ENCODE data around the gene SORBS2. TPM values are rescaled to one million over a fixed set of nuclear protein-coding genes. Genes with fewer than 3 reads are reported as not detected.

The SORBS2 gene
- total RNA-seq, 2 experiments from 2014 or later: not detected

DNA sequence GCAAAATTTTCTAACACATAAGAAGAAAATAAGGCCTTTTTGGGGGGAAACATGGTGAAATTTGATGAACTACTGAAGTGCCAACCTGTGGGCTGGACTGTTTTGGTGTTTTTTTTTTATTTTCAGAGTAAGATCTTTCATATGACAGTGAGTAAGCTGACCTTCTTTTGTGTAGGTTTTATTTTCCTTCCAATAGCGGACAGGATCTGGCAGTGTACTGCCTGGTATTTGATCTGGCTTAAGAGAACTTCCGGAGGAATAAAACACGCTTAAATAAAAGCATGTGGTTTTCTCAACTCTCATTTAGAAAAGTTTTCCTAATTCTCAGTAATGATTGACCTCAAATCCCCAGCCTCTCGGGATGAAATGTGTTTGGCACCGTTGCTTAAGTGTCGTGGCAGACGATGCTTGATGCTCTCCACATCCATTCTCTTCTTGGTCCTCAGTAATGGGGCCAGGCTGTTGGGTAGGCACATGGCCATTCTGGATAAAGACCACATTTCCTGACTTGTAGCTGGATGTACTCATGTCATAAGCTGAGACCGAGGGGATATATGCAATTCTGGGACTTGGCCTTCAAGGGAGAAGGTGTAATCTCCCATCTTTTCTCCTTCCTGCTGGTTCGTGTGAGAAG lies 211.1 kb downstream of the SORBS2 start:
- H3K27ac ChIP-seq (ENCODE audit: low read depth in 1 of 2, low read length in 2 of 2): no peak overlapping the region
- H3K9me3 ChIP-seq (ENCODE audit: control insufficient read depth in 1 of 2, insufficient read depth in 1 of 2, low read length in 2 of 2): no peaks in the 10 kb centered on the region
- TF ChIP-seq, protein P1, sequence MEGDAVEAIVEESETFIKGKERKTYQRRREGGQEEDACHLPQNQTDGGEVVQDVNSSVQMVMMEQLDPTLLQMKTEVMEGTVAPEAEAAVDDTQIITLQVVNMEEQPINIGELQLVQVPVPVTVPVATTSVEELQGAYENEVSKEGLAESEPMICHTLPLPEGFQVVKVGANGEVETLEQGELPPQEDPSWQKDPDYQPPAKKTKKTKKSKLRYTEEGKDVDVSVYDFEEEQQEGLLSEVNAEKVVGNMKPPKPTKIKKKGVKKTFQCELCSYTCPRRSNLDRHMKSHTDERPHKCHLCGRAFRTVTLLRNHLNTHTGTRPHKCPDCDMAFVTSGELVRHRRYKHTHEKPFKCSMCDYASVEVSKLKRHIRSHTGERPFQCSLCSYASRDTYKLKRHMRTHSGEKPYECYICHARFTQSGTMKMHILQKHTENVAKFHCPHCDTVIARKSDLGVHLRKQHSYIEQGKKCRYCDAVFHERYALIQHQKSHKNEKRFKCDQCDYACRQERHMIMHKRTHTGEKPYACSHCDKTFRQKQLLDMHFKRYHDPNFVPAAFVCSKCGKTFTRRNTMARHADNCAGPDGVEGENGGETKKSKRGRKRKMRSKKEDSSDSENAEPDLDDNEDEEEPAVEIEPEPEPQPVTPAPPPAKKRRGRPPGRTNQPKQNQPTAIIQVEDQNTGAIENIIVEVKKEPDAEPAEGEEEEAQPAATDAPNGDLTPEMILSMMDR (IDR thresholded peaks at IDR 0.05): no peak
- H3K27me3 Mint-ChIP-seq: peaks cover 42% of the 10 kb centered on the region
- no peaks in the 10 kb centered on the region for H3K36me3 Mint-ChIP-seq (ENCODE audit: low read depth)
- peaks cover 0 to 4% of the 10 kb centered on the region in 2 experiments for H3K27me3 ChIP-seq (ENCODE audit: control insufficient read depth in 1 of 2, insufficient read depth in 2 of 2, low read length in 2 of 2)
- ATAC-seq (ENCODE audit: poor library complexity): no peak
- ChIA-PET POLR2A (no interaction called here), CTCF (no interaction called here)
- H3K36me3 ChIP-seq (ENCODE audit: insufficient read depth, low read length): no peaks in the 10 kb centered on the region
- H3K27ac Mint-ChIP-seq: no peak overlapping the region
- no peak overlapping the region for H3K4me3 ChIP-seq (ENCODE audit: low read length)
- no peaks in the 10 kb centered on the region for H3K9me3 Mint-ChIP-seq
- H3K4me3 Mint-ChIP-seq: no peak overlapping the region
- H3K4me1 ChIP-seq (ENCODE audit: insufficient read depth, low read length): no peaks in the 10 kb centered on the region
- intact Hi-C loops (cut with DNase I, micrococcal nuclease): no loop called here
- no peak for DNase-seq
- H3K4me1 Mint-ChIP-seq (ENCODE audit: low read depth): no peaks in the 10 kb centered on the region

DNA sequence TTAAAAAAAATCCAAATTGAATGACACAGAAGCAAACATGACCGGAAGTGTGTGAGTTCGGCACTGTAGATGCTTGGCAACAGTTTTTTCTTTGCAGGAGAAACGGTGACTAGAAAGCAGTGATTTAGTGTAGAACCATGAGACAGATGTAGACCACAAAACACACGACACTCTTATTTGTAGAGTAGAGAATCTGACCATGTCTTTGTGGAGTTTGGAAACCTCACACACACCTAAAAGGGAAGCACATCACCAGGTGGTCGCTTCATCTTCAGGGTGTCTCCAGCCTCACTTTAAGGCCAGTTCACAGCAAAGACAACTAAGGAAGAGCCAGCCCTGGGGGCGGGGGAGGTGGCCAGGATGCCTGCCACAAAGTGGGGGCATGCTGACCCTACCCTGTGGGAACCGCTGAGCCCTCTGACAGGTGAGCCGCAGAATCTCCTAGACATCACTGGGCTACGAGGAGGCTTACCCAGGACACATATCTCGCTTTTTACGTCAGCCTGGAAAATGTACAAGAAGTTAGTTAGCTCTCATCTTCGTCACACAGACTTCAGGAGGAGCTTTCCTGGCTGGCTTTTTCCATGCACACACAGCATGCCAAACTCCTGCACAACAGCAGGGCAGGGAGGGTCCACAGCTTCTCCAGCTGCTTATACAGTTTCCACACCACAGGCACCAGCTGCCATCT lies 212.3 kb downstream of the SORBS2 start:
- DNase-seq (no peak), ATAC-seq (ENCODE audit: poor library complexity) (no peak)
- no peaks in the 10 kb centered on the region for H3K9me3 Mint-ChIP-seq
- no peaks in the 10 kb centered on the region for H3K4me1 Mint-ChIP-seq (ENCODE audit: low read depth)
- no peaks in the 10 kb centered on the region for H3K36me3 ChIP-seq (ENCODE audit: insufficient read depth, low read length)
- peaks cover 35% of the 10 kb centered on the region for H3K27me3 Mint-ChIP-seq
- intact Hi-C loops (cut with DNase I, micrococcal nuclease): loop anchor here (2.0 to 10.0 kb wide), 4 partner anchors 62 to 415 kb away; partner anchors contain the start of genes CCDC110 (in 1 of the 2), PDLIM3 (in 1 of the 2) and UFSP2 (in 1 of the 2)
- H3K4me1 ChIP-seq (ENCODE audit: insufficient read depth, low read length): no peaks in the 10 kb centered on the region
- TF ChIP-seq, protein P1 (IDR thresholded peaks at IDR 0.05): no peak
- peaks cover 0 to 4% of the 10 kb centered on the region in 2 experiments for H3K27me3 ChIP-seq (ENCODE audit: control insufficient read depth in 1 of 2, insufficient read depth in 2 of 2, low read length in 2 of 2)
- H3K27ac ChIP-seq (ENCODE audit: low read depth in 1 of 2, low read length in 2 of 2): no peak overlapping the region
- no peaks in the 10 kb centered on the region for H3K9me3 ChIP-seq (ENCODE audit: control insufficient read depth in 1 of 2, insufficient read depth in 1 of 2, low read length in 2 of 2)
- H3K4me3 ChIP-seq (ENCODE audit: low read length): no peak overlapping the region
- ChIA-PET CTCF (no interaction called here), POLR2A (no interaction called here)
- no peak overlapping the region for H3K27ac Mint-ChIP-seq
- no peak overlapping the region for H3K4me3 Mint-ChIP-seq
- no peaks in the 10 kb centered on the region for H3K36me3 Mint-ChIP-seq (ENCODE audit: low read depth)

DNA sequence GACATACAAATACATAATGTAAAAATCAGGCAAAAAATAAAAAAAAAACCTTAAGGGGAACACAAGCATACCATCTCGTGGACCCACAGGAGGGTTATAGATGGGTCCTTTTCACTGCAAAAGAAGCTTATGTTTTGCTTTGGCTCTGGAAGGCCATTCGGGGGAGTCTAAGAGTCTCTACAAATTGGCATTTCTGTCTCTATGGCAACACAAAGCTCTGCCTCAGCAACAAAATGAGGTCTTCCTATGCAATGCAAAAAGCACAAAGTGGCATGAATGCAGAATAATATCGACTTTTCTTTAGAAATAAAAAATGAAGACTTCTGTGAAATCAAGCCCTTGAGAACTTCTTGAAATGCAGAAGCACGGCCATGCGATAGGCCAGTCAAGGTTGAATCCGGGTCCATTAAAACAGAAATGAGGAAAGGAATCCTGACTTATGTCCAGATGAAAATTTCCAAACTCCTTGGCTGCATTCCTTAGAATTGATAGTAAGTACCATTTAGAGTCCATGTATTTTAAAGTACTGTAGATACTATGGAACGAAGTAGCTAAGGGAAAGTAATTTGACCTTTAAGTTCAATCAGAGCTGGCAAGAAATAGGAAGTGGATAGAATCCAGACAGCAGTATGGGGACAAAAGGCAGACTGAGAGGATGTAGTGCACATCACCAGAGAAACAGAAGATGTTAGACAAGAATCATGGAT lies 213.0 kb downstream of the SORBS2 start:
- no peaks in the 10 kb centered on the region for H3K4me1 Mint-ChIP-seq (ENCODE audit: low read depth)

More for the DNA sequence above, 213.0 kb downstream of the SORBS2 start:
- no peaks in the 10 kb centered on the region for H3K9me3 ChIP-seq (ENCODE audit: control insufficient read depth in 1 of 2, insufficient read depth in 1 of 2, low read length in 2 of 2)
- no peak overlapping the region for H3K4me3 ChIP-seq (ENCODE audit: low read length)
- TF ChIP-seq, protein P1 (IDR thresholded peaks at IDR 0.05): no peak
- H3K27me3 ChIP-seq (ENCODE audit: control insufficient read depth in 1 of 2, insufficient read depth in 2 of 2, low read length in 2 of 2): peaks cover 0 to 4% of the 10 kb centered on the region in 2 experiments
- Mint-ChIP-seq H3K36me3 (ENCODE audit: low read depth) (no peaks in the 10 kb centered on the region), H3K27me3 (peaks cover 31% of the 10 kb centered on the region), H3K4me3 (no peak overlapping the region), H3K9me3 (no peaks in the 10 kb centered on the region), H3K27ac (no peak overlapping the region)
- ChIA-PET POLR2A (no interaction called here), CTCF (no interaction called here)
- no peaks in the 10 kb centered on the region for H3K36me3 ChIP-seq (ENCODE audit: insufficient read depth, low read length)
- DNase-seq (no peak), ATAC-seq (ENCODE audit: poor library complexity) (no peak)
- H3K27ac ChIP-seq (ENCODE audit: low read depth in 1 of 2, low read length in 2 of 2): no peak overlapping the region
- intact Hi-C loops (cut with DNase I, micrococcal nuclease): loop anchor here (2.0 to 10.0 kb wide), 4 partner anchors 62 to 414 kb away; partner anchors contain the start of genes CCDC110 (in 1 of the 2), PDLIM3 (in 1 of the 2) and UFSP2 (in 1 of the 2)
- H3K4me1 ChIP-seq (ENCODE audit: insufficient read depth, low read length): no peaks in the 10 kb centered on the region
